K562 (cell line): Measurements from ENCODE around the gene GADL1. TPM values are rescaled to one million over a fixed set of nuclear protein-coding genes. Genes with fewer than 3 reads are reported as not detected.

Experiments used
- ATAC-seq: fragments of 200-7000 bp; cut with Tn5 transposase; 3 replicates; pipeline ENCODE4 v1.9.1; 2020; ENCODE audit warnings: moderate library complexity
- BruUV-seq: library from RNA; stranded (reverse); fragments of 400-500 nt; replicated peaks from 2 replicates; lab custom pipeline; 2021; lab: Mats Ljungman, UMichigan
- CTCF ChIA-PET: fragments of 300-600 bp; formaldehyde crosslinking; extraction: SDS; loops from one replicate; lab custom pipeline; 2021; ENCODE audit warnings: low intra/inter-chr PET ratio; lab: Yijun Ruan, JAX
- POLR2A ChIA-PET: fragments of 300-600, 350-650 bp; sonication (Branson Sonifier 250); formaldehyde crosslinking; extraction: SDS; loops from one replicate; lab custom pipeline; 2021; ENCODE audit warnings: antibody characterized with exemption, inconsistent platforms; lab: Yijun Ruan, JAX
- DNase-seq, 4 experiments: peaks; one replicate each; pipeline versions ENCODE4 v3.0.0 to v3.0.0-alpha.2; 2011 to 2018; ENCODE audit warnings: low spot score in 3 of 4, mixed read lengths in 3 of 4; ENCODE audit errors: extremely low read depth in 1 of 4
- FAIRE-seq: peaks from 2 replicates; lab custom pipeline; 2011; peaks lifted over from hg19 to GRCh38; lab: Jason Lieb, UNC
- H2AFZ ChIP-seq: 2 replicates; pipeline ENCODE4 v1.6.0; 2011; ENCODE audit warnings: low read depth, low read length, control low read depth, inconsistent platforms
- H3K27ac ChIP-seq: fragments of 200-600 bp; 3 replicates; pipeline ENCODE4 v1.8.0; 2011; ENCODE audit warnings: low read depth, mild to moderate bottlenecking, control low read depth, inconsistent platforms, low read length, moderate library complexity, mixed read lengths; ENCODE audit errors: extremely low read depth
- H3K27me3 ChIP-seq, 2 experiments: fragments of 300-600 bp in 1 of 2; 2 replicates in 1 of 2; 3 replicates in 1 of 2; pipeline versions ENCODE4 v1.6.0 to v1.8.0; 2011; ENCODE audit warnings: inconsistent platforms in 2 of 2, low read length in 2 of 2, mild to moderate bottlenecking in 1 of 2, mixed read lengths in 1 of 2, moderate library complexity in 1 of 2; ENCODE audit not compliant: control insufficient read depth in 2 of 2, insufficient read depth in 2 of 2
- H3K36me3 ChIP-seq: fragments of 300-600 bp; 3 replicates; pipeline ENCODE4 v1.8.0; 2011; ENCODE audit warnings: mild to moderate bottlenecking, low read length, inconsistent platforms; ENCODE audit not compliant: control insufficient read depth, insufficient read depth
- H3K4me1 ChIP-seq, 2 experiments: fragments of 200-600 bp in 1 of 2; replicated peaks in 1 of 2; 2 replicates in 1 of 2; 3 replicates in 1 of 2; pipeline versions ENCODE4 v1.5.1 to v1.8.0; 2011; ENCODE audit warnings: inconsistent platforms in 2 of 2, low read length in 2 of 2, mild to moderate bottlenecking in 1 of 2, mixed read lengths in 1 of 2, moderate library complexity in 1 of 2; ENCODE audit not compliant: control insufficient read depth in 2 of 2, insufficient read depth in 2 of 2
- H3K4me2 ChIP-seq: 2 replicates; pipeline ENCODE4 v1.6.1; 2011; ENCODE audit warnings: low read length, control low read depth, inconsistent platforms, mixed read lengths; ENCODE audit not compliant: insufficient read depth
- H3K4me3 ChIP-seq: fragments of 200-600 bp; sonication (generic), shearing (Covaris generic); 2 replicates; pipeline ENCODE4 v1.5.1; 2016; ENCODE audit warnings: control low read depth, inconsistent platforms
- H3K79me2 ChIP-seq: fragments of 200-600 bp; 3 replicates; pipeline ENCODE4 v1.8.0; 2011; ENCODE audit warnings: low read length, inconsistent platforms; ENCODE audit not compliant: control insufficient read depth, insufficient read depth
- H3K9ac ChIP-seq, 2 experiments: 2 replicates each; pipeline versions ENCODE4 v1.6.0 to v1.6.1; 2011; ENCODE audit warnings: low read depth in 2 of 2, low read length in 2 of 2, control low read depth in 1 of 2, inconsistent platforms in 1 of 2, mild to moderate bottlenecking in 1 of 2, mixed read lengths in 1 of 2; ENCODE audit not compliant: insufficient read depth in 1 of 2
- H3K9me1 ChIP-seq: one replicate; pipeline ENCODE4 v1.6.0; 2011; ENCODE audit warnings: inconsistent platforms, mild to moderate bottlenecking, low read length, moderate library complexity; ENCODE audit not compliant: control insufficient read depth, insufficient read depth
- H3K9me3 ChIP-seq: replicated peaks from 2 replicates; pipeline ENCODE4 v1.5.1; 2011; ENCODE audit warnings: low read depth, low read length, inconsistent platforms; ENCODE audit not compliant: control insufficient read depth, insufficient read depth
- H4K20me1 ChIP-seq: replicated peaks from 2 replicates; pipeline ENCODE4 v1.6.1; 2011; ENCODE audit warnings: low read length, inconsistent platforms, mixed read lengths; ENCODE audit not compliant: control insufficient read depth, insufficient read depth
- ARID2 ChIP-seq: fragments of 450-650 bp; IDR thresholded peaks from 2 replicates; pipeline ENCODE4 v1.6.1; 2017; ENCODE audit warnings: antibody characterized with exemption, mild to moderate bottlenecking
- ARID3B ChIP-seq: fragments of 250-450 bp; sonication (Bioruptor Pico); IDR thresholded peaks from 2 replicates; pipeline ENCODE4 v1.4.0; 2020; ENCODE audit warnings: borderline replicate concordance
- ATF7 ChIP-seq: fragments of 450-650 bp; IDR thresholded peaks from 2 replicates; pipeline ENCODE4 v1.7.1; 2014; ENCODE audit warnings: mild to moderate bottlenecking, moderate library complexity
- CEBPG ChIP-seq, 3 experiments: fragments of 200-800 bp in 1 of 3; sonication (Bioruptor generic) in 1 of 3; sonication (generic) in 1 of 3; formaldehyde crosslinking in 1 of 3; IDR thresholded peaks in 2 of 3; conservative IDR thresholded peaks in 1 of 3; 2 replicates each; pipeline versions ENCODE4 v1.6.1 to v1.8.0; 2016 to 2022; ENCODE audit warnings: missing compliant biosample characterization in 2 of 3, missing genetic modification characterization in 2 of 3, mild to moderate bottlenecking in 1 of 3, missing genetic modification reagents in 1 of 3
- CXXC5 ChIP-seq: fragments of 250-450 bp; sonication (Bioruptor Pico); IDR thresholded peaks from 2 replicates; pipeline ENCODE4 v1.8.0; 2022; ENCODE audit warnings: inconsistent platforms, mild to moderate bottlenecking, moderate library complexity
- ELF4 ChIP-seq: fragments of 450-650 bp; formaldehyde crosslinking; IDR thresholded peaks from 2 replicates; pipeline ENCODE4 v1.4.0; 2022; ENCODE audit warnings: missing genetic modification characterization
- FOXA3 ChIP-seq, 2 experiments: fragments of 450-650 bp in 1 of 2; sonication (generic) in 1 of 2; formaldehyde crosslinking; IDR thresholded peaks in 1 of 2; conservative IDR thresholded peaks in 1 of 2; 2 replicates each; pipeline versions ENCODE4 v1.4.0 to v1.8.0; 2020 to 2022; ENCODE audit warnings: mild to moderate bottlenecking in 2 of 2, missing genetic modification reagents in 1 of 2
- GTF2B ChIP-seq: IDR thresholded peaks from 2 replicates; pipeline ENCODE4 v1.6.1; 2011; ENCODE audit not compliant: insufficient read length; ENCODE audit errors: extremely low read depth
- NFE2L1 ChIP-seq: fragments of 450-650 bp; IDR thresholded peaks from 2 replicates; pipeline ENCODE4 v1.6.1; 2016; ENCODE audit warnings: missing genetic modification characterization, low read depth, mild to moderate bottlenecking, missing compliant biosample characterization, moderate library complexity, borderline replicate concordance
- NUFIP1 ChIP-seq: fragments of 450-650 bp; IDR thresholded peaks from 2 replicates; pipeline ENCODE4 v1.6.1; 2018; ENCODE audit not compliant: partially characterized antibody
- RBM14 ChIP-seq: fragments of 200-400 bp; formaldehyde crosslinking; IDR thresholded peaks from 2 replicates; pipeline ENCODE4 v1.6.1; 2018; ENCODE audit warnings: low read depth, mild to moderate bottlenecking, low read length, moderate library complexity, borderline replicate concordance; ENCODE audit not compliant: insufficient read depth
- TAF9B ChIP-seq: fragments of 450-650 bp; IDR thresholded peaks from 2 replicates; pipeline ENCODE4 v1.6.1; 2018; ENCODE audit warnings: mild to moderate bottlenecking; ENCODE audit not compliant: partially characterized antibody
- TEAD1 ChIP-seq, 2 experiments: fragments of 450-650 bp in 1 of 2; sonication (generic) in 1 of 2; formaldehyde crosslinking; IDR thresholded peaks; 2 replicates each; pipeline versions ENCODE4 v1.4.0 to v1.8.0; 2020 to 2022; ENCODE audit warnings: mild to moderate bottlenecking in 2 of 2, missing genetic modification reagents in 1 of 2
- THAP7 ChIP-seq: fragments of 250-450 bp; sonication (Bioruptor Pico); IDR thresholded peaks from 2 replicates; pipeline ENCODE4 v1.5.0; 2021
- ZNF263 ChIP-seq: sonication (generic); formaldehyde crosslinking; IDR thresholded peaks from 2 replicates; pipeline ENCODE4 v1.8.0; 2022; ENCODE audit warnings: mild to moderate bottlenecking, missing genetic modification reagents, borderline replicate concordance
- ZNF324 ChIP-seq: fragments of 250-450 bp; sonication (Bioruptor Pico); IDR thresholded peaks from 2 replicates; pipeline ENCODE4 v1.4.0; 2020; ENCODE audit warnings: mild to moderate bottlenecking
- ZNF395 ChIP-seq: fragments of 200-800 bp; sonication (Bioruptor generic); IDR thresholded peaks from 2 replicates; pipeline ENCODE4 v1.6.1; 2017; ENCODE audit warnings: missing genetic modification characterization, missing compliant biosample characterization
- WGBS: fragments of 100-300 bp; shearing (Covaris generic); methylation state at CpG from one replicate; pipeline ENCODE4 v1.1.6; 2016; ENCODE audit warnings: low coverage, mixed read lengths; ENCODE audit not compliant: insufficient coverage; ENCODE audit errors: missing lambda C conversion rate; 5-methylcytosine and 5-hydroxymethylcytosine counted together
- in situ Hi-C: fragments of 300-500 bp; cut with MboI; formaldehyde crosslinking; loops from 4 replicates; pipeline ENCODE4 v1.15.0; 2018; ENCODE audit warnings: inconsistent platforms, mixed read lengths
- intact Hi-C: fragments of 100-400 bp; cut with micrococcal nuclease; formaldehyde crosslinking; loops from 2 replicates; pipeline ENCODE4 v1.14.2; 2022
- polyA plus RNA-seq, 8 experiments: library from polyadenylated mRNA; depleted of rRNA in 4 of 8; stranded (reverse) in 5 of 8; unstranded in 3 of 8; fragments of >200 nt; fragmentation: Nextera tagmentation in 2 of 8; fragmentation: Illumina TruSeq in 1 of 8; extraction: Ambion mirVana in 2 of 8; extraction: Trizol in 1 of 8; gene quantifications; 2 replicates each; pipeline versions ENCODE4 v1.2.1 to v1.2.3, GENCODE V29; 2011 to 2014; ENCODE audit warnings: inconsistent platforms in 1 of 8, missing spikeins in 1 of 8
- total RNA-seq, 7 experiments: library from RNA; depleted of rRNA in 6 of 7; stranded (reverse); fragments of >200 nt in 6 of 7; fragmentation: Illumina TruSeq in 2 of 7; extraction: Trizol in 2 of 7; gene quantifications; 2 replicates each; pipeline versions ENCODE4 v1.2.1 to v1.2.3, GENCODE V29; 2011 to 2021; ENCODE audit warnings: low replicate concordance in 1 of 7

Gene GADL1
- total and polyA plus RNA-seq, 9 of the 15 experiments (the other 6 are each of a cell fraction or from before 2014, with no cell fraction given), result 0.07 TPM; not detected in 8

- CTCF ChIA-PET, result no interaction called here
- H3K36me3 ChIP-seq, result no peaks in the 10 kb centered on the region
- no peaks in the 10 kb centered on the region for H3K9me3 ChIP-seq
- in situ Hi-C loops (no loop called here), intact Hi-C loops (loop anchor here (5.0 kb wide), 1 partner anchor 680 kb away; no protein-coding TSS in a partner anchor)
- H3K27me3 ChIP-seq, result no peaks in the 10 kb centered on the region
- POLR2A ChIA-PET, result no interaction called here
- FAIRE-seq (no peak), DNase-seq (no peak), ATAC-seq (no peak)
- H3K27ac ChIP-seq, result no peak overlapping the region
- 2% methylated on average over 3 of the region's 3 CpGs for WGBS
- no TSS peak for BruUV-seq
- no peak overlapping the region for H3K4me3 ChIP-seq
- H3K9ac ChIP-seq, result no peak overlapping the region
- H3K4me2 ChIP-seq, result no peak overlapping the region
- H2AFZ ChIP-seq, result no peak overlapping the region
- H4K20me1 ChIP-seq, result no peaks in the 10 kb centered on the region
- H3K9me1 ChIP-seq, result no peaks in the 10 kb centered on the region
- no peaks in the 10 kb centered on the region for H3K79me2 ChIP-seq
- H3K4me1 ChIP-seq, result no peaks in the 10 kb centered on the region
- no peak for TF ChIP-seq ELF4
- no peak for TF ChIP-seq CEBPG (CRISPR knock-in tag; IDR thresholded peaks at IDR 0.05)
- TF ChIP-seq CEBPG (tag; conservative IDR thresholded peaks at IDR 0.05 in 1 of 2, IDR thresholded peaks at IDR 0.05 in 1 of 2), result no peak
- TF ChIP-seq ARID2, result no peak
- TF ChIP-seq TEAD1 (CRISPR knock-in tag; IDR thresholded peaks at IDR 0.05), result no peak
- TF ChIP-seq CXXC5 (CRISPR knock-in tag), result no peak
- TF ChIP-seq ATF7, result no peak
- no peak for TF ChIP-seq GTF2B
- no peak for TF ChIP-seq ZNF395 (CRISPR knock-in tag)
- TF ChIP-seq RBM14, result no peak
- TF ChIP-seq NFE2L1, result no peak
- no peak for TF ChIP-seq ARID3B
- no peak for TF ChIP-seq ZNF324 (CRISPR knock-in tag)
- TF ChIP-seq ZNF263 (CRISPR knock-in tag), result no peak
- no peak for TF ChIP-seq TAF9B
- no peak for TF ChIP-seq FOXA3 (CRISPR knock-in tag; conservative IDR thresholded peaks at IDR 0.05 in 1 of 2, IDR thresholded peaks at IDR 0.05 in 1 of 2)
- TF ChIP-seq NUFIP1, result no peak
- TF ChIP-seq THAP7 (CRISPR knock-in tag), result no peak
Observed at GRCh38 chr3:30692498-30693130, 201.8 kb downstream of the GADL1 start.
